HG03066 (cell line): Measurements from ENCODE around the gene CBX4.

Experiments used
- ATAC-seq: cut with Tn5 transposase; IDR thresholded peaks from one replicate; pipeline ENCODE4 v1.9.1; 2021; ENCODE audit warnings: low read depth; ENCODE audit not compliant: unreplicated experiment

CBX4 gene

DNA sequence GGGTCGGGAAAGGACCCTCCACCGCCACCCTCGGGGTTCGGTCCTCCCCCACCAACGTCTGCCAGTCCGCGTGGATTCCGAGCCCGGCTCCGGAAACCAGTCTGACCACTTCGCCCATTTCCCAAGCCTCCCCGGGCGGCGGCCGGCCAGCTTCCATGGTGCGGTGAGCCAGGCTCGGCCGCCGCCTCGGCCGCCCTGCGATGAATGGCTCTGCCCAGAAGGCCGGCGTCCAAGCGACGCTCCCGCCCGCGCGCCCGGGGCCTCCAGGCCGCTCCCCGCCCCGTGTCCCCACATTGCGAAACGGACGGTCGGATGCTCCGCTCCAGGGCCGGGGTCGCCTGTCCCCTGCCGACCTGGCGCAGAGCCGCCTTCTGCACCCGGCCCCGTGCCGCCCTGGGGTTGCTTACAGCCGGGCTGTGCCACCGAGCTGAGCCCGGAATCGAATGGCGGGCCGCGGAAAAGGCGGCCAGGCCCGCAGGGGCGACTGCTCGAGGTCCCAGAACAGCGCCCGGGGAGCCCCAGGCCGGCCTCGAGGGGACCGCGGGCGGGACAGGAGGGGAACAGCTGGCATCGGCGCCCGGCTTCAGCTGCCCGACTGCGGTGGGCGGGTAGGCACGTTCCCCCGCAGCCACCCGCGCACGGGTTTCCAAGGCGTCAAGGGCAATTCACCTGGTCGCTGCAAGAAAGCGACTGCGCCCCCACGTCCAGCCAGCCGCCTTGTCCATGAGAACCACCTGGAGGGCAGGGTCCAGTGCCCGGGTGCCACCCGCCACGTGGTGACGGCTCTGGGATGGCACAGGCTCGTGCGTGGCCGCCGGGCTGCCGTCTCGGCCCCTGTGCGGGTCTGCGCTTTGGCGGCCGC, 24.0 kb downstream of the CBX4 start:
- ATAC-seq, result no peak

DNA sequence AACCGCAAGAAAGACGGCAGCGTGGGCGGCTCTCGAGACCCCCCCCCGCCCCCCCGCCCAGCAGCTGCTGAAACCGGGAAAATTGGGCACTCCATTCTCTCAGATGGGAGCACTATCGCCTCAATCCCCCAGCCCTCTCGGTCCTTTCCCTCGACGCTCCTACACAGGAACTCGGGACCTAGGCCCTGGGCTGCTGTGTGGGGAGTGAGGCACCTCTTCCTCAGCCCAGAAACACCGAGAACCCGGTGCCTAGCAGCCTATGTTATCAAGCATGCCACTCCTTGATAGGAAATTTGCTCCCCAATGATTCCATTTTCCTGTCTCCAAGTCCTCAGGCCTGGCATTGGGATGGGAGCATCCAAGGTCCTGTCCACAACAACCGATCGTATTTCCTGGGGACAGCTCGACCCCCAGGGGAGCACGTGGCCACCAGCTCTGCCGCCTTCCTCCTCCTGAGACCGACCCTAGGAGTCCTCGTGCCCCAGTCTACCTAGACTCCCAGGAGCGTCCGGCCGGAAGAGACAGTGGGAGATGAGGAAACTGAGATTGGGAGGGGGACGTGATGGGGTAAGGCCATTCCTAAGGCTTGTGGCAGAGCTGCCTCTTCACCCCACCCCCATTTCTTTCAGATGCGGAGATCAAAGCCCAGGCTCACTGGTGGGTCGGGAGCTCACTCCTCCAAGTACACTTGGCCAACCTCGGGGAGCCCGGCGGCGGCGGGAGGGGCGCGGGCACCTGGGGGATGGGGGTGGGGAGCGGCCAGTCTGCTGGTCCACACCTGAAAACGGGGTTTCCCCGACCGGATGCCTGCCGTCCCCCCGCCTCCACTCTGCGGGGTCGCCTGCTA, 24.9 kb downstream of the CBX4 start:
- ATAC-seq, result no peak

DNA sequence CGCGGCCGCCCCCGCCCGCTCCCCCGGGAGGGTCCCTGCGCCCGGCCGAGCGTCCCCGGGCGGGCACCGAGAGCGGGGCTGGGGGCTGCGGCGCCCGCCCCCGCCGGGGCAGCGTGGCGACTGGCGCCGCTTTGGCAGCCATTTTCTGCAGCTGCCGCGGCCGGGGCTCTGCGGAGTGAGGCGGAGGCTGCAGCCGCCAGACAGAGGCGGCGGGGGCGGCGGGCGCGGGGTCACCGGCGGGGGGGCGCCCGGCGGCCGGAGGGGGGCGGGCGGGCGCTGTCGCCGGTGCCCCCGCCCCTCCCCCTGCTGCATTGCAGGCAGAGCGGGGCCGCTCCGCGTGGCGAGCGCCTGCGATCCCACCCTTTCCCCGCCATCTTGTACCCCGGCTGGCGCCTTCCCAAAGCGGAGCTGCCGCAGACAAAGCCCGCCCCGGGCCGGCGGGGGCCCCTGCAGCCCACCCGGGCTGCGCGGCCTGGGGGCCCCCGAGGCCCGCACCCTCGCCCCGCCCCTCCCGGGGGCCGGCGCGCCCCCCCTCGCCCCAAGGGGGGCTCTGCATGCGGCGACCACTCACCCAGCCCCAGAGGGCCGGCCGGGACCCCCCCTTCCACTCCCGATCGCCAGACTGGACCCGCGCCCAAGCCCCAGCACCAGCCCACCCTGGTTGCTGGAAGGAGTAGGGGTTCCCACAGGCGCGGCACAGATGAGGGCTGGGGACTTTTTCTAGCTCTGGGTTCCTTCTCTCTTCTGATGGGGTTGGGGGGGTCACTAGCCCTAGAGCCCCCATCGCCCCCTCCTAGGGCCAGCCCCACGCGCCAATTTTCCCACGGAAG, 25.7 kb downstream of the CBX4 start:
- ATAC-seq, result no peak

DNA sequence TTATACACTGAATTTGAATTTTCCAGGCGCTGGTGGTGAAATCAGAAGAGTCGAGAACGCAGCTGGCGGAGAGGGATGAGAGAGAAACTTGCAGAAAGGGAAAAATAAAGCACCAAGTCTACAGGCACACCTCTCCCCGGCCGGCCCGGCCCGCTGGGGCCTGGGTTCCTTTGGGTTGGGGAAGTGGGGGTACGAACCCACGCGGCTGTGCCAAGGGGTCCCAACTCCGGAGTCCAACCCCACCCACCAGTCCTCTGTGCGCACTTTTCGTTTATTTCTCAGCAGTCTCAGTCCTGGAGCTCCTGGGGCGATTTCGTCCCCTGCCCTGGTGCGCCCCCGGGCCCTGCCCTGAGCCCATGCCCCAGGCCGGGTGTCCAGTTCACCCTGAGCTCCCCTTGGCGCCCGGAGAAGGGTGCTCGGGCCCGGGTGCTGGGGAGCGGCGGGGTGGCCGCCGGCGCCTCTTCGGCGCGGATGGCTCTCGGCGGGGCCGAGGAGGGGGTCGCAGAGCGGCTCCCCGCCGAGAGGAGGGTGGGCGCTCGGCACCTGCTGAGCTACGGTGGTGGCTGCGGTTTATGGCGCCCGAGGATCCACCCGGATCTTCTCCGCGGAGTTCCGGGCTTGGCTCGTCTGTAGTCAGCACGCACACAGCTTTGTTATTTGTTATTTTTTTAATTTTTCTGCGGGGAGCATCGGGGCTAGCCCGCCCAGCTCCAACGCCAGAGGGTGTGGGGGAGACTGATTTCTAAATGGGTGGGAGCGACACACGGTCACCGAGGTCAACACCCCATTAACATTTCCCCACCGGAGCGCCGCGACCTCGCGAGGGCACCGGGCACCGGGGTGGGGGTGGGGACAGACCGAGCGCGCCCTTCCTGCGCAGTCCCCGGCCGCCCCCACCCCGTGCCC, 26.6 kb downstream of the CBX4 start:
- ATAC-seq, result no peak

DNA sequence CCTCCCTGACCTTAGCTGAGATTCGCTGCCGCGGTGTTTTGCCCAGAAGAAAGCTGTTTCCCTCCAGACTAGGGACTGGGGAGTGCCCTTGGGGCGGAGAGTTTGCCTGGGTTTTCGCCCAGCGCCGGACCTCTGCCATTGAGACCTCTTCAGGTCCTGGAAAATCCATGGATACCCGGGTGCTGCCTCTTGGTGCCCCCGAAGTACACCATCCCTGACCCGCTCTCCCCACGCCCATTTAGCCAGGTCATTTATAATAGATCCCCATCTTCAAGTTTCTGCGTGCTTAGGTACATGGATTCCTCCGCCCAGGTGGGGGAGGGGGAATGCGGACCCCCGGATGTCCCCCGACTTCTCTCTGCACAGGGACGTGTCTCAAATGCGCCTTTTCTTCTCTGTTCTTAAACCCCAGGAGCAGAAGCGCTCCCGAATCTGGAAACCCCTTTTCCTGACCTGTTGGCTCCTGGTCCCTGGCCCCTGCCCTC, 27.3 kb downstream of the CBX4 start:
- no peak for ATAC-seq

DNA sequence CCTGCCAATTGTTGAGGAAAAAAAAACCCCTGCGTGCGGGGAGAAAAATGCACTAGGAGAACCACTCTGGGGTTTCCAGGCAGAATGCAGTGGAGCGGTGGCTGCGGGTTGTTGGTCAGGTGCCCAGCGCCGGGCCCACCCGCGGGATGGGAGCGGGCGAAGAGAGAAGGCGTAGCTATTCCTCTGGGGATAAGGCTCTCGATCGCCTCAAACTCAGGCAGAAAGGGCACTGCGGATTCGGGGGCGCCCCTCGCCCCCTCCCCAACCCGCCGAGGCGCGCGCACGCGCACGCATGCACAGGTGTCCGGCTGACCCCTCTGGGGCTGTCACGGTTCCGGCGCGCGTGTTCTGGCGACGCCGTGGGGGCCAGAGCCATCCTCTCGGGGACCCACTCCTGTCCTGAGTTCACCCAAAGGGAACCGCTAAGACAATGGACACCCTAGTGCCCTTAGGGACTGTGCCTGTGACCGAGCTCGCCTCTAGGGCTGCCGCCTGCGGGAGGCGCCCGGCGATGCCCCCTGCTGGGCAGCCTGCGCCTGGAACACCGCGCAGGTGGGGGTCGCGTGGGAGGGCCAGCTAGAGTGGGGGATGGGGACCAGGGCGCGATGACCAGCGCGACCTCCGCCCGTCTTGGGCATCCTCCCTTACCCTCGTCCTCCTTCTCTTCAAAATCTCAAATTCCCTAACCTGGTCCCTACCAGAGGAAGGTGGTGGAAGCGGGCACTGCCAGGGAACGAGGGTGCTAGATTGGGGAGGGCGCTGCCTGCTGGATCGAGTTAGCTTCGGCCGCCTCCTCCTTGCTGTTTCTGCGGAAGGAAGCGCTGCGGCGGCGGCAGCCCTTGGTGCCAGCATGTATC, 28.0 kb downstream of the CBX4 start:
- no peak for ATAC-seq

DNA sequence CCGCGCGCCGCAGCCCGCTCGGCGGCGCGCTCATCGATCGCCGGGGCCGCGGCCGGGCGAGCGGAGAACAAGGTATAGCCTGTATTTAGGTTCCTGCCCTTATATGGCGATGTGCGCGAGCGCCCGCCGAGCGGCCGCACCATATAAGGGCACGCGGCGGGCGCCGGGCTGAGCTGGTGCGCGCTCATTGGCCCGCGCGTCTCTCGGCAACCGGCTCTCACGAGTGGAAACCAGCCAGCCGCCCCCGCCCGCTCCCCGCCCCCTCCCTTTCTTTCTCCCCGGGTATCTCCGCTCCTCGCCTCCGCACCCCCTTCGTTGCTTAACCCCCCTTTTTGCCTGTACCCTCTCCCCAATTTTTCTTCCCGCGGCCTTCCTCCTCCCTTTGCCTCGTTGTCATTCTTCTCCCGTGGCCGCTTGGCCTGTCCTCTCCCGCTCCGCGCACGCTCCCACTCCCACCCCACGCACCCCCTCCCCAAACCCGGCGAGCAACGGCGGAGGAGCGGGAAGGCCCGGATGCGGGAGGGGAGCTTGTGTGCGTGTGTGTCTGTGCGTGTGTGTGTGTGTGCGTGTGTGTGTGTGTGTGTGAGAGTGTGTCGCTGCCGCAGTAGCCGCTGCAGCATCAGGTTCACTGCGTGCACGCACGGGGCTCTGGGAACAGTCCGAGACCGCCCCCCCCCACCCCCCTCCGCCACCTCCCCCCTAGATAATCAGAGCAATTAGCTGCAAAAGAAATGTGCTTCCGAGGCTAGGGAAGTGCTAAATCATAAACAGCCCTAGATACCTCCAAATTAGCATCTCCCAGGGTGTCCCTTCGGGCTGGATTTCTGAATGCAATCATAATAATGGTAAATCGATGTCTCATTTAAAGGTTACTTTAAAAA, 28.9 kb downstream of the CBX4 start:
- no peak for ATAC-seq

DNA sequence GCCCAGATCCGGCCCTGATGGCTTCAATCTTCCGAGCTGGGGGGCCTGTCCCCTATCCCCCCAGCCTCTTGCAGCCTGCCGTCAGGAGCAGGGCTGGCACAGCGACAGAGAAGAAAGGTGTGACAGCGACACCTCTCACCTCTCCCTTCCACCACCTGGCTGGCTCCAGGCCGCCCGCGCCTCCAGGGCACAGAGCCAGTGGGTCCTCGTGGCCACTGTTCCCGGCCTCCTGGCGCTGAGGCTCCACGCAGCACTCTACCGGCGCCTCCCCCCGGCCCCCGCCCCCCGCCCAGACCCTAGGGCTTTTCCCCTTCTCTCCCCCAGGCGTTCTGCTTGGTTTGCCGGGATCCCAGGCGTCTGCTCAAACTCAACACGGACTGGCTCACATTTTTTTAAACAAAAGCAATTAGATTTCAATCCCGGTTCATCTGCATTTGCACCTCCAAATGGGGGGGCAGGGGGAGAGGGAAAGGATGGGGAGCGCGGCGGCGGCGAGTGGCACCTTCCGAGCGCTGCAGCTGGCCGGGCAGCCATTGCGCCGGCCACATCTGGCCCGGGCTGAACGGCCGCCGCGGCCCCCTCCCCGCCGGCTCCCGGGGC, 29.6 kb downstream of the CBX4 start:
- ATAC-seq, result no peak

DNA sequence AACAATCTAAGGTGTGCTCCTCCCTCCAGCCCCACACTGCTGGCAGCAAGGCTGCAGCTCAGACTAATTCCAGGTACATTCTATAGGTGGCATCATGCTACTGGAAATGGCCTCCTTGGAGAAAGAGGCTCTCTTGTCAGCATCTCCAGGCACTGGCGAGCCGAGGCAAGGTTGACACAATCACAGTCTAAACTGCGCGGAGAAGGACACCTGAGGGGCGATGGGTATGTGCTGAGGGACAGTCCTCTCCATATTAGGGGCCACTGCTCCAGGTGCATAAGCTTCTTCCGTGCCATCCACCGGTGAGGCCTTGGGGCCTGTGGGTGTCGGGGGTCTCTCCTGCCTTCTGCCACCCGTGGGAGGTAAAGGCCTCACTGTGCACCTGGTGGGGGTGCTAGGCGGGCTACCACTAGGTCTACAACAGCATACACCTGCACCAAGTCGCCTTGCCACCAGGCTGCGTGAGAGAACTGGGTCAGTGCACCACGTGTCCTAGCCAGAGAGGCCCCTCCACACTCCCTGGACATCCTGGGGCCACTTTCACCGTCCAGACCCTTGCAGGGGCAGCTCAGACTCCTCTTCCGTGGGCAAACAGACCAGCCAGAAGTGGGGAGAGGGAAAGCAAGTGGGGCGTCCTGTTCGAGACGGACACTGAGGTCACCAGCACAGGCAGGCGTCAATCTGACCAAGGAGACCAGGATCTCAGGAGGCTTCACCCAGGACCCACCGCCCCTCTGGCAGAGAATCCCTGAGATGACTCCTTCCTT, 30.3 kb downstream of the CBX4 start:
- ATAC-seq, result no peak

DNA sequence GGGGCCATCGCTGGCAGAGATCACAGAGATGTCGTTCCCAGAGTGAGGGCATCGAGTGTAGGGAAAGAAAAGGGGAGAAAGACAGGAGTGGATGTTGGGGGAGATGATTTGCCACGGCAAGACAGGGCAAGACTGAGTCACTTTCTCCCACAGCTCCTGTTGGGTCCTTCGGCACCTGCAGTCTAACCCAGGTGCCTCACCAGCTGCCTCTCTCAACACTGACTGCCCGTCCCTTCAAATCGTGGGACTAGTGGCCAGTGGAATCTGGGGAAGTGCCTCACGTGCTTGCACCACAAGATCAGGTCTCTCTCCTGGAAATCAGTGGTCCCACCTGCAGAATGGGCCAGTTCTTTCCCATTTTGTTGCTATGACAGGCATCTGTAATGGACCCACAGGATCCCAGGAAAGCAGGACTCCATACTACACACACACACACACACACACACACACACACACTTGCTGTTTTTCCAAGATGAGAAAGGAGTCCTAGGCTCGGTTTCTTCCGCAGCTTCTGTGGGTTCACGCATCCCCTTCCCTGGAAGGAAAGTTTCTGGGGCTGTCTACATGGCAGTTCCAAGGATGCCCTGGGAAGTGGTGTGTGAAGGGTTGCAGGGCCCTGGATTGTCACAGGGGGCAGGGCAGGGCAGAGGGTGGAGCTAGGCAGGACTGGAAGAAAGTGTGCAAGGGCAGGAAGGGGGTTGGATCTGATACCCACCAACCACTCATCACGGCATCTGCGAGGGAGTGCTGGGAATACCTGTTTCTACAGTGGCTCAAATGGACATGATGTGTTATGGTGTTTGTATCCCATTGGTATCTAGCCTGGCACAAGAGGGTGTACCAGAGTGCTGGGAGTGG, 32.1 kb downstream of the CBX4 start:
- ATAC-seq, result no peak

DNA sequence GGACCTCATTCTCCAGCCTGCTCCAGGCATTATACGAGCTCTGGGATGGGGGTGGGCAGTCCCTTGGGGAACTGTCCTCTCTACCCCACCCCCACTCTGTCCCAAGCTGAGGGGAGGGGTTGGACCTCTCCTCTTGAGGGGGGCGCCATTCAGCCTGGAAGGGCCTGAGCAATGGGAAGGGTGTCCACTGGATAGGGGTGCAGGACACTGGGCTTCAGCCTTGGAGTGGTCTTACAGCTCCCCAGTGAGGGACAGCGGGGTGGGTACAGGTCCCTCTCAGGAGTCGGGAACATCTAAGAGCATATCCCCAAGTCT, 32.8 kb downstream of the CBX4 start:
- ATAC-seq, result no peak

DNA sequence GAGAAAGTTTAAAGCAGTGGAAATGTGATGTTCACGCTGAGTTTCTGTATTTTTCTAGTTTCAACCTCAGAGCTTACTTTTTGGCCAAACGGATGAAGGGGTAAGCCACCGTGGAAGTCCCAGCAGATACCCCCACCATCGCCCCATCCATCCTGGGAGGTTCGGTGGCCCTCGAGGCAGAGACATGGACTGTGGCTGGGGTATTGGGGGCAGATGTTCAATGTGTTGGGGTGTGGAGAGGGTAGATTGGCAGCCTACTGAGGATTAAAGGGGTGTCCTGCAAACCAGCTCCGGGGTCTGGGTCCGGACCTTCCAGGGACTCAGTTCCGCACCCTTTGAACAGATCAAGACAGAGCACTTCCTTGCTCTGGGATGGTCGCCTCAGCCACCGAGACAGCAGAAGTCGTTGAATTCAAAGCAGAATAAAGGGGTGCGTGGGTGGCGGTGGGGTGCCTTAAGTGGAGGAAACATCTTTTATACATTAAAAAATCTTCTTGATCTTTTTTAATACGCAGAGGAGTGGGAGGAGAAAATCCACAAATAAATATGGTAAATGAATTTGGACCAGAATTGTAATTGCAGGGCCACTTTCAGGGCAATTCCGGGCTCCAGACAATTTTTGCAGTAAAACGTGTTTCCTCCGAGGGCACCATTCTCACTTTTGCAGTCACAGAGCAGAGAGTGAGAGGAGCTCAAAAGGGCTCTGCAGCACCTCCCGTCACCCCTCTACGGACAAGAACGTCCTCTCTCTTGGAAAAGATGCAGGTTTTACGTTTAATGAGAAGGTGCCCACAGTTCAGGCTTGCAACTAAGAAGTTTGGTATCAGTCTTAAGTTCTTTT, 34.2 kb downstream of the CBX4 start:
- no peak for ATAC-seq

DNA sequence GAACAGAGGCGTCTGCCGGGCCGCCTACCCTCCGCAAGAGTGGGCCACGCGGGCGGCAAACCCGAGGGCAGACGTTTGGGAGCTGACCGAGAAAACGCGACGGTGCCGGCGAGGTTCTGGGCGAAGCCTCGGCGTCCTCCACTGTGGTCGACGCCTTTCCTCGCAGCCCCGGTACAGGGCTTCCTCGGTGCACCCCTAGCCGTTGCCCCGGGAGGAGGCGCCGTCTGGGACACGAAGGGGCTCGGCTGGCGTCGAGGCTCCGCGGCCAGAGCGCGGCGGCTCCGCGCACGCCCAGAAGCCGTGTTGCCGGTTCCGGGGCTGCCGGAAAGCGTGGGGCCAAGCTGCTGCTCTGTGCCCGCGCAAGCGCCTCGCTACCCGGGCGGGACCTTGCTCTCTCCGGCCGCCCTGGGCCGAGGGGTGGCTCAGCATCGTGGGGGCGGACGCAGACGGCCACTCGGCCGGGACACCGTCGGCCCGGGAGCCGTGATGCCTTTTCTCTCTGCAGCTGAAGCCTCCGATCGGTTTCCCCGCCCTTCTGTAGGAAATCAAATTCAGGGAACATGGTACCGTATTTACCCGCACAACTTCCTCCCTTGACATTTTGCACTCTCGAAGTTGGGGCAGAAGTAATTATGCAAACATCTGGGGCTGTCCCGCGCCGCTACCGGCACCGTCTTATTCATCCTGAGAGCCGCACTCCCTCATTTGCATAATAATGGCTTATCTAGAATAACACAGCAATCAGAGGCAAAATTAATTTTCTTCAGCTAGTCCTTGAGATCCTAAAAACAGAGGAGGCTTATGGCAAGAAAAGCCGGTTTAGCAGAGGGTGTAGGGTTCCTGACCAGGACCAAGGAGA, 35.0 kb downstream of the CBX4 start:
- peak; percentile 61 for ATAC-seq

DNA sequence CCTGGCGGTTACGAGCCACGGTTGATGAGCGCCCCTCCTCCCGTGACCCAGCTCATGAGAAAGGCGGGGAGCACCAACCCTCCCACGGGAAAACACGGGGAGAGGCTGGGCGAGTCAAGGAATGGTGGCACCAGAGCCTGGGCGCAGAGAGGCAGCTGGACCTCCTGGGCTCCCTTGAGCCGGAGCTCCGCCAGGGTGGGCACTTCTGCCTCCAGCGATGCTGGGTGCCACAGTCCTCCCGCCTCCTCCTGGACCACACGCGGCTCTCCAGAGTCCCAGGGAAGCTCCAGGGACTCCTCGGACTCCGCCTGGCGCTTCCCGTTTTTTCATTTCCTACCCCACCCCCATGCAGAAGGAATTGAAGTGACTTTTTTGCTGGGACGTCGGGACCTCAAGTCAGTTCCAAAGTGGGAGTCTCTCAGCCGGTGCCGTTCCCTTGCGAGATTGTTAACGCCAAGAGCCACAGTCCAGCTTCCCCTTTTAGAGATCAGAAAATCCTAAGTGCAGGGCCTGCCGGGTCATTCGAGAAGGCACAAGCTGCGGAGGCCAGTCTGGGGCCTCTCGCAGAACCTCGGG, 35.7 kb downstream of the CBX4 start:
- ATAC-seq, result no peak
